OCI-LY3 (cell line): ENCODE results near the gene NHLRC4.

Experiments
- EZH2phosphoT487 ChIP-seq: fragments of 200-600 bp; shearing (Covaris generic); IDR thresholded peaks from 2 replicates; pipeline ENCODE4 v1.6.1; 2018; ENCODE audit warnings: antibody characterized with exemption, mixed run types, low read depth
- TF ChIP-seq, protein P1 (sequence below): fragments of 200-600, 300-600 bp; sonication (generic); IDR thresholded peaks from 2 replicates; pipeline ENCODE4 v1.5.1; 2014; ENCODE audit warnings: antibody characterized with exemption, low read length, low read depth

DNA sequence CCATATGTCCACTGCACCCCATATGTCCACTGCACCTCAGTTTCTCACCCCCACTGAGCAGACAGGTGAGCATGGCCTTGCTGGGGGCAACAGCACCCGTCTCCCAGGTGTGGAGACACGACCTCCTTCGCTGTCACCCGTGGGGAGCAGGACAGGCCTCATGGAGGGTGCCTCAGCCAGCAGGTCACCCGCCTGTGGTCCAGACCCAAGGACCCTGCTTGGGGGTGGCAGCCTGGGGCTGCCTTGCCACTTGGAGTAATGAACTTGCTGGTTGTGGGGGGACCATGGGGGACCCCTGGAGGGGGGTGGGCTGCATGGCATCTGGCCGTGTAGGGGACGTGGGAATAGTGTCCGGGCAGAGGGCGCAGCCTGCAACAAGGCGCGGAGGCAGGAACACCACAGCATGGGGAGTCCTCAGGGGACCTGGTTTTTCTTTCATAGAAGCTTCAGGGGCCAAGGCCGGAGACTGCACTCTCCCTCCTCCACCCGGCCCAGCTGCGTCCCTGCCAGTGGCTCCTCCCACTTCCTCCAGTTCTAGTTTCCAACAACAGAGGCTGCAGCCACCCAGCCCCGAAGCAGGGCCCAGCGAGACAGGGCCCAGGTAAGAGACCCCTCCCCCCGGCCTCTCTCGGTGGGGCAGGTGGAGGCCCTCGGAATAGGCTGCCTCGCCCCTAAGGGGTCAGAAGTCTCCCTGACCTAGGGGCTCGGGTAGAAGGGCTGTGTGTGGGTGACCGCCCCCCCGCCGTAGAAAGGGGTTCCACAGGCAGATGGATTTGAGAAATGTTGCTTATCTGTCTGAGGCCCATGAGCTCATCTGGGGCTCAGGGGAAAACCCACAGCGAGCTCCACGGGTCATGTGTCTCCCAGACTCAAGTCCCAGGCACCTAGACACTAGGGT lies at the start of gene NHLRC4:
- TF ChIP-seq, protein P1, sequence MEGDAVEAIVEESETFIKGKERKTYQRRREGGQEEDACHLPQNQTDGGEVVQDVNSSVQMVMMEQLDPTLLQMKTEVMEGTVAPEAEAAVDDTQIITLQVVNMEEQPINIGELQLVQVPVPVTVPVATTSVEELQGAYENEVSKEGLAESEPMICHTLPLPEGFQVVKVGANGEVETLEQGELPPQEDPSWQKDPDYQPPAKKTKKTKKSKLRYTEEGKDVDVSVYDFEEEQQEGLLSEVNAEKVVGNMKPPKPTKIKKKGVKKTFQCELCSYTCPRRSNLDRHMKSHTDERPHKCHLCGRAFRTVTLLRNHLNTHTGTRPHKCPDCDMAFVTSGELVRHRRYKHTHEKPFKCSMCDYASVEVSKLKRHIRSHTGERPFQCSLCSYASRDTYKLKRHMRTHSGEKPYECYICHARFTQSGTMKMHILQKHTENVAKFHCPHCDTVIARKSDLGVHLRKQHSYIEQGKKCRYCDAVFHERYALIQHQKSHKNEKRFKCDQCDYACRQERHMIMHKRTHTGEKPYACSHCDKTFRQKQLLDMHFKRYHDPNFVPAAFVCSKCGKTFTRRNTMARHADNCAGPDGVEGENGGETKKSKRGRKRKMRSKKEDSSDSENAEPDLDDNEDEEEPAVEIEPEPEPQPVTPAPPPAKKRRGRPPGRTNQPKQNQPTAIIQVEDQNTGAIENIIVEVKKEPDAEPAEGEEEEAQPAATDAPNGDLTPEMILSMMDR: no peak
- TF ChIP-seq EZH2phosphoT487: no peak
